Femur (tissue), 1 donor: Measurements from ENCODE around the gene FCN1.

Experiments
- DNase-seq: peaks from one replicate; pipeline ENCODE4 v3.0.0-alpha.2; 2017

Gene FCN1

GRCh38 chr9:134950386-134951210 is 32.9 kb upstream of the FCN1 start:
- DNase-seq = peak; percentile 10

- DNase-seq = peak; percentile 5
These were observed 32.1 kb upstream of the FCN1 start for GRCh38 chr9:134949681-134950385.

GRCh38 chr9:134948149-134948548 is 30.4 kb upstream of the FCN1 start:
- no peak for DNase-seq

GRCh38 chr9:134947265-134947955 is 29.7 kb upstream of the FCN1 start:
- DNase-seq = no peak

GRCh38 chr9:134946663-134947062 is 29.0 kb upstream of the FCN1 start:
- DNase-seq = no peak

GRCh38 chr9:134945509-134946275 is 28.0 kb upstream of the FCN1 start:
- DNase-seq = no peak

GRCh38 chr9:134944916-134945315 is 27.2 kb upstream of the FCN1 start:
- no peak for DNase-seq

- DNase-seq = peak; percentile 55
These were observed 26.7 kb upstream of the FCN1 start for GRCh38 chr9:134944351-134944802.

- DNase-seq = no peak
These were observed 26.1 kb upstream of the FCN1 start for GRCh38 chr9:134943836-134944235.

- DNase-seq = no peak
These were observed 25.7 kb upstream of the FCN1 start for GRCh38 chr9:134943411-134943810.

- no peak for DNase-seq
These were observed 25.1 kb upstream of the FCN1 start for GRCh38 chr9:134942788-134943184.

- DNase-seq = no peak
These were observed 24.5 kb upstream of the FCN1 start for GRCh38 chr9:134942011-134942787.

GRCh38 chr9:134940236-134941208 is 22.8 kb upstream of the FCN1 start:
- DNase-seq = no peak

GRCh38 chr9:134939836-134940235 is 22.1 kb upstream of the FCN1 start:
- no peak for DNase-seq

- DNase-seq = no peak
These were observed 21.5 kb upstream of the FCN1 start for GRCh38 chr9:134939080-134939733.

GRCh38 chr9:134938346-134939079 is 20.8 kb upstream of the FCN1 start:
- DNase-seq = no peak

GRCh38 chr9:134937566-134938345 is 20.0 kb upstream of the FCN1 start:
- no peak for DNase-seq

- no peak for DNase-seq
These were observed 19.4 kb upstream of the FCN1 start for GRCh38 chr9:134937164-134937555.
